ENCODE data around the gene CADM3.

- TF ChIP-seq CTCF (conservative IDR thresholded peaks at IDR 0.05) (no peak), ZFX (IDR thresholded peaks at IDR 0.05) (no peak)
Observed at GRCh38 chr1:159173320-159173719, 1.9 kb downstream of the CADM3 start.

Measured in C4-2B (cell line).